ENCODE data around the gene DHX8. TPM values are rescaled to one million over a fixed set of nuclear protein-coding genes. Genes with fewer than 3 reads are reported as not detected.

The DHX8 gene
- total and polyA plus RNA-seq, 10 of the 15 experiments (the other 5 are each of a cell fraction or from before 2014, with no cell fraction given), result 27.6 to 50.4 (median 35.7) TPM

DNA sequence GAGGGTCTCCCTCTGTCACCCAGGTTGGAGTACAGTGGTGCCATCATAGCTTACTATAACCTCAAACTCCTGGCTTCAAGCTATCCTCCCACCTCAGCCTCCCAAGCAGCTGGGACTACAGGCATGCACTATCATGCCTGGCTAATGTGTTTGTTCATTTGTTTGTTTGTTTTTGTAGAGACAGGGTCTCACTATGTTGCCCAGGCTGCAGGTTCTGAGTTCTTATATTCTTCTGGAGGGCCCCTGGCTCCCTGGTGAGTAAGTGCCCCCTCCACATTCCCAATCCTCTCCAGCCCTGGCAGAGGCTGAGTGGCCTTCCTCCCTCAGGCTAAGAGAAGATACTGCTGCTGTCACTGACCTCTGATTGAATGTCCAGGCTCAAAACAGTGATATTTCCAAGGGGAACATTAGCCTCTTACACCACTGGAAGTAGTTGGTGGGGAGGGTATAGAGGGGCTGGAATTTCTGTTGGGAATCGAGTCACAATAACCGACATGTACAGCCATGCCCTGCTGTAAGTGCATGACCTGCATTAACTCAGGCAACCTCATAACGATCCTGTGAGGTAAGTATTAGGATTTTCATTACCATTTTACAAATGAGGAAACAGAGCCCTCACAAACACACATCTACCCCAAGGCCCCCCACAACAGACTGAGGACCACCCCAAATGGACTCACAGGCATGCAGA lies 65.1 kb downstream of the DHX8 start:
- no peak overlapping the region for H3K9ac ChIP-seq (ENCODE audit: control insufficient read depth, insufficient read depth, low read length)
- H3K27ac ChIP-seq (ENCODE audit: control insufficient read depth, insufficient read depth), result no peak overlapping the region
- SMC1A ChIA-PET (ENCODE audit: uncharacterized antibody, unreplicated experiment), result no interaction called here
- H3K9me3 ChIP-seq (replicated peaks; ENCODE audit: control insufficient read depth, insufficient read depth, low read length), result no peaks in the 10 kb centered on the region
- POLR2A ChIA-PET, result interaction anchor here (0.6 kb wide), 1 partner anchor 36 kb away, joined by 3 read pairs; no protein-coding TSS in a partner anchor
- H4K20me1 ChIP-seq (ENCODE audit: control insufficient read depth, insufficient read depth), result peaks cover 2% of the 10 kb centered on the region; the same call in 1 of the 2 replicates
- H3K4me2 ChIP-seq (ENCODE audit: control insufficient read depth, insufficient read depth), result no peak overlapping the region
- no peak for DNase-seq (ENCODE audit: low read depth, low spot score)
- peaks cover 0 to 4% of the 10 kb centered on the region in 2 experiments; a peak in 2 of 4 replicates for H3K27me3 ChIP-seq (replicated peaks in 1 of 2; ENCODE audit: control insufficient read depth in 2 of 2, insufficient read depth in 2 of 2, low read length in 1 of 2)
- intact Hi-C loops (cut with micrococcal nuclease; ENCODE audit: unreplicated experiment) (no loop called here), in situ Hi-C loops (cut with MboI) (no loop called here)
- BruUV-seq (replicated peaks), result no TSS peak
- no peak for TF ChIP-seq BHLHE40 (IDR thresholded peaks at IDR 0.05; ENCODE audit: borderline replicate concordance in 1 of 2, low read depth in 2 of 2, low read length in 1 of 2)
- TF ChIP-seq KLF5 (IDR thresholded peaks at IDR 0.05; ENCODE audit: partially characterized antibody), result no peak
- TF ChIP-seq, protein P1, sequence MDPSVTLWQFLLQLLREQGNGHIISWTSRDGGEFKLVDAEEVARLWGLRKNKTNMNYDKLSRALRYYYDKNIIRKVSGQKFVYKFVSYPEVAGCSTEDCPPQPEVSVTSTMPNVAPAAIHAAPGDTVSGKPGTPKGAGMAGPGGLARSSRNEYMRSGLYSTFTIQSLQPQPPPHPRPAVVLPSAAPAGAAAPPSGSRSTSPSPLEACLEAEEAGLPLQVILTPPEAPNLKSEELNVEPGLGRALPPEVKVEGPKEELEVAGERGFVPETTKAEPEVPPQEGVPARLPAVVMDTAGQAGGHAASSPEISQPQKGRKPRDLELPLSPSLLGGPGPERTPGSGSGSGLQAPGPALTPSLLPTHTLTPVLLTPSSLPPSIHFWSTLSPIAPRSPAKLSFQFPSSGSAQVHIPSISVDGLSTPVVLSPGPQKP (IDR thresholded peaks at IDR 0.05; ENCODE audit: low read depth, low read length), result no peak
- no peak for TF ChIP-seq EP300 (IDR thresholded peaks at IDR 0.05; ENCODE audit: borderline replicate concordance in 1 of 2, control insufficient read depth in 1 of 2, low read depth in 2 of 2, low read length in 2 of 2)
- TF ChIP-seq, protein P2, sequence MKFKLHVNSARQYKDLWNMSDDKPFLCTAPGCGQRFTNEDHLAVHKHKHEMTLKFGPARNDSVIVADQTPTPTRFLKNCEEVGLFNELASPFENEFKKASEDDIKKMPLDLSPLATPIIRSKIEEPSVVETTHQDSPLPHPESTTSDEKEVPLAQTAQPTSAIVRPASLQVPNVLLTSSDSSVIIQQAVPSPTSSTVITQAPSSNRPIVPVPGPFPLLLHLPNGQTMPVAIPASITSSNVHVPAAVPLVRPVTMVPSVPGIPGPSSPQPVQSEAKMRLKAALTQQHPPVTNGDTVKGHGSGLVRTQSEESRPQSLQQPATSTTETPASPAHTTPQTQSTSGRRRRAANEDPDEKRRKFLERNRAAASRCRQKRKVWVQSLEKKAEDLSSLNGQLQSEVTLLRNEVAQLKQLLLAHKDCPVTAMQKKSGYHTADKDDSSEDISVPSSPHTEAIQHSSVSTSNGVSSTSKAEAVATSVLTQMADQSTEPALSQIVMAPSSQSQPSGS (IDR thresholded peaks at IDR 0.05; ENCODE audit: low read length), result no peak
- TF ChIP-seq NFYA (IDR thresholded peaks at IDR 0.05; ENCODE audit: borderline replicate concordance, low read depth, low read length), result no peak
- TF ChIP-seq, protein P3, sequence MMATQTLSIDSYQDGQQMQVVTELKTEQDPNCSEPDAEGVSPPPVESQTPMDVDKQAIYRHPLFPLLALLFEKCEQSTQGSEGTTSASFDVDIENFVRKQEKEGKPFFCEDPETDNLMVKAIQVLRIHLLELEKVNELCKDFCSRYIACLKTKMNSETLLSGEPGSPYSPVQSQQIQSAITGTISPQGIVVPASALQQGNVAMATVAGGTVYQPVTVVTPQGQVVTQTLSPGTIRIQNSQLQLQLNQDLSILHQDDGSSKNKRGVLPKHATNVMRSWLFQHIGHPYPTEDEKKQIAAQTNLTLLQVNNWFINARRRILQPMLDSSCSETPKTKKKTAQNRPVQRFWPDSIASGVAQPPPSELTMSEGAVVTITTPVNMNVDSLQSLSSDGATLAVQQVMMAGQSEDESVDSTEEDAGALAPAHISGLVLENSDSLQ (IDR thresholded peaks at IDR 0.05), result no peak
- no peak for TF ChIP-seq SREBF1 (IDR thresholded peaks at IDR 0.05; ENCODE audit: low read length)
- TF ChIP-seq SP1 (IDR thresholded peaks at IDR 0.05; ENCODE audit: low read depth, low read length), result no peak
- TF ChIP-seq MYC (IDR thresholded peaks at IDR 0.05; ENCODE audit: insufficient read depth, insufficient read length, insufficient replicate concordance, low read length, severe bottlenecking), result no peak
- 8% methylated on average over 3 of the region's 3 CpGs for WGBS (ENCODE audit: insufficient coverage, insufficient replicate concordance, low lambda C conversion rate, missing lambda C conversion rate)
- ATAC-seq, result no peak
- peaks cover 3% of the 10 kb centered on the region; the same call in 1 of the 2 replicates for H3K4me1 ChIP-seq (ENCODE audit: control insufficient read depth, insufficient read depth, low read length)
- no peak overlapping the region for H3K4me3 ChIP-seq
- no peaks in the 10 kb centered on the region for H3K36me3 ChIP-seq (ENCODE audit: control insufficient read depth in 2 of 2, insufficient read depth in 2 of 2, low read length in 1 of 2)
- H3K79me2 ChIP-seq (ENCODE audit: control insufficient read depth, insufficient read depth, low read length), result no peaks in the 10 kb centered on the region
- CTCF ChIA-PET, result no interaction called here
- no peak for FAIRE-seq
- RAD21 ChIA-PET (ENCODE audit: unreplicated experiment), result interaction anchor here (1.1 to 1.2 kb wide), 2 partner anchors 65 to 155 kb away, joined by 3 to 4 read pairs; partner anchors contain the start of gene DHX8
- no peak overlapping the region for H2AFZ ChIP-seq (ENCODE audit: control insufficient read depth, low read depth, low read length)
